ENCODE data around the gene RPL18A. TPM values are rescaled to one million over a fixed set of nuclear protein-coding genes. Genes with fewer than 3 reads are reported as not detected.

The RPL18A gene
- total RNA-seq, 1 donor from 2014 or later: 2,481 TPM

GRCh38 chr19:17843292-17843827 is 16.4 kb upstream of the RPL18A start:
- no peak for TF ChIP-seq CTCF (IDR thresholded peaks at IDR 0.05)
- Histone ChIP-seq H3K36me3 (no peaks in the 10 kb centered on the region), H3K9me3 (no peaks in the 10 kb centered on the region), H3K4me1 (peaks cover 0 to 8% of the 10 kb centered on the region in 2 donors), H3K4me3 (no peak overlapping the region), H3K27ac (no peak overlapping the region), H3K27me3 (peaks cover 6% of the 10 kb centered on the region)
- intact Hi-C loops (cut with DNase I): no loop called here
- no peak for DNase-seq (ENCODE audit: low spot score in 2 of 2)

- no peaks in the 10 kb centered on the region for H3K36me3 ChIP-seq
- intact Hi-C loops (cut with DNase I): no loop called here
- peaks cover 6% of the 10 kb centered on the region for H3K27me3 ChIP-seq
- H3K27ac ChIP-seq: no peak overlapping the region
- H3K4me3 ChIP-seq: no peak overlapping the region
- DNase-seq (ENCODE audit: low spot score in 2 of 2): no peak
- TF ChIP-seq CTCF (IDR thresholded peaks at IDR 0.05): no peak
- H3K9me3 ChIP-seq: no peaks in the 10 kb centered on the region
- peaks cover 0 to 8% of the 10 kb centered on the region in 2 donors for H3K4me1 ChIP-seq
Observed at GRCh38 chr19:17843908-17844490, 15.7 kb upstream of the RPL18A start.

- no peaks in the 10 kb centered on the region for H3K9me3 ChIP-seq
- DNase-seq (ENCODE audit: low spot score in 2 of 2): no peak
- H3K36me3 ChIP-seq: no peaks in the 10 kb centered on the region
- no peak overlapping the region for H3K4me3 ChIP-seq
- no peak for TF ChIP-seq CTCF (IDR thresholded peaks at IDR 0.05)
- intact Hi-C loops (cut with DNase I): no loop called here
- H3K27me3 ChIP-seq: peaks cover 6% of the 10 kb centered on the region
- no peak overlapping the region for H3K27ac ChIP-seq
- peaks cover 0 to 8% of the 10 kb centered on the region in 2 donors for H3K4me1 ChIP-seq
Observed at GRCh38 chr19:17846146-17846545, 13.6 kb upstream of the RPL18A start.

- TF ChIP-seq CTCF (IDR thresholded peaks at IDR 0.05): no peak
- intact Hi-C loops (cut with DNase I): no loop called here
- Histone ChIP-seq H3K36me3 (no peaks in the 10 kb centered on the region), H3K27me3 (no peaks in the 10 kb centered on the region), H3K4me3 (peak within 1 kb of the TSS; percentile 51 to 58), H3K9me3 (no peaks in the 10 kb centered on the region), H3K4me1 (peaks cover 0 to 4% of the 10 kb centered on the region in 2 donors), H3K27ac (peak within 1 kb of the TSS; percentile 66 to 80)
- DNase-seq (ENCODE audit: low spot score in 2 of 2): peak in 1 of 2 donors; percentile 75
Observed at GRCh38 chr19:17847538-17848366, 12.0 kb upstream of the RPL18A start, which contains the start of gene JAK3. Gene JAK3, minus strand, starts transcription at chr19:17847982. Its CDS starts 3,565 bp downstream, at chr19:17844417.

- DNase-seq (ENCODE audit: low spot score in 2 of 2): no peak
- Histone ChIP-seq H3K9me3 (no peaks in the 10 kb centered on the region), H3K4me3 (no peak overlapping the region), H3K36me3 (no peaks in the 10 kb centered on the region), H3K4me1 (peaks cover 0 to 4% of the 10 kb centered on the region in 2 donors), H3K27ac (peak overlapping the region in 1 of 2 donors; percentile 80), H3K27me3 (no peaks in the 10 kb centered on the region)
- intact Hi-C loops (cut with DNase I): no loop called here
- no peak for TF ChIP-seq CTCF (IDR thresholded peaks at IDR 0.05)
Observed at GRCh38 chr19:17848595-17849292, 11.0 kb upstream of the RPL18A start.

Data from ascending aorta (tissue), 2 donors.